A204.1 (cell line): ENCODE measurements around the gene FBXO28.
"Not testable (repeated sequence)": the region's sequence is repeated elsewhere in the genome, so short reads cannot be mapped to it uniquely, and the experiment has no call there.

Experiments
- FAIRE-seq: peaks from 2 replicates; lab custom pipeline; 2012; peaks lifted over from hg19 to GRCh38; lab: Jason Lieb, UNC

The FBXO28 gene

GRCh38 chr1:224192082-224192788 is 78.3 kb downstream of the FBXO28 start:
- FAIRE-seq, result no peak

- FAIRE-seq, result no peak
Observed at GRCh38 chr1:224193319-224193966, 79.5 kb downstream of the FBXO28 start.

GRCh38 chr1:224196813-224197600 is 83.1 kb downstream of the FBXO28 start:
- FAIRE-seq, result no peak

GRCh38 chr1:224198572-224198971 is 84.7 kb downstream of the FBXO28 start:
- no peak for FAIRE-seq

GRCh38 chr1:224199679-224200078 is 85.8 kb downstream of the FBXO28 start:
- FAIRE-seq, result no peak

- FAIRE-seq, result no peak
Observed at GRCh38 chr1:224201383-224201782, 87.5 kb downstream of the FBXO28 start.

GRCh38 chr1:224201853-224202252 is 87.9 kb downstream of the FBXO28 start:
- FAIRE-seq, result no peak

- FAIRE-seq, result no peak
Observed at GRCh38 chr1:224203243-224204016, 89.5 kb downstream of the FBXO28 start.

- no peak for FAIRE-seq
Observed at GRCh38 chr1:224205438-224205840, 91.5 kb downstream of the FBXO28 start.

- not testable (repeated sequence) for FAIRE-seq
Observed at GRCh38 chr1:224205931-224206538, 92.1 kb downstream of the FBXO28 start.

GRCh38 chr1:224211206-224211962 is 97.5 kb downstream of the FBXO28 start:
- FAIRE-seq, result no peak
